ENCODE measurements around the gene SUMO1. TPM values are rescaled to one million over a fixed set of nuclear protein-coding genes. Genes with fewer than 3 reads are reported as not detected.
"Not testable (repeated sequence)": the region's sequence is repeated elsewhere in the genome, so short reads cannot be mapped to it uniquely, and the experiment has no call there.

SUMO1 gene
- 10 to 100 TPM; 60.4 to 71.6 (median 65.0) TPM for total RNA-seq
- polyA plus RNA-seq: 101 TPM
- long read RNA-seq, donor 1, transcript SUMO1-203 (5 exons, 1,536 nt): major isoform, 65 of 75 reads
- long read RNA-seq, donor 1, partial matches to known transcripts: 0 of 75 reads
- long read RNA-seq, donor 1, other reads (novel, unspliced or antisense): 3 of 75 reads
- long read RNA-seq, donor 2, transcript SUMO1-203 (5 exons, 1,536 nt): major isoform, 40 of 48 reads
- long read RNA-seq, donor 2, partial matches to known transcripts: 0 of 48 reads
- long read RNA-seq, donor 2, other reads (novel, unspliced or antisense): 4 of 48 reads
- long read RNA-seq, donor 3, transcript SUMO1-203 (5 exons, 1,536 nt): major isoform, 136 of 152 reads
- long read RNA-seq, donor 3, partial matches to known transcripts: 3 of 152 reads
- long read RNA-seq, donor 3, other reads (novel, unspliced or antisense): 7 of 152 reads
- long read RNA-seq, donor 4, transcript SUMO1-203 (5 exons, 1,536 nt): major isoform, 26 of 30 reads
- long read RNA-seq, donor 4, partial matches to known transcripts: 0 of 30 reads
- long read RNA-seq, donor 4, other reads (novel, unspliced or antisense): 0 of 30 reads

DNA sequence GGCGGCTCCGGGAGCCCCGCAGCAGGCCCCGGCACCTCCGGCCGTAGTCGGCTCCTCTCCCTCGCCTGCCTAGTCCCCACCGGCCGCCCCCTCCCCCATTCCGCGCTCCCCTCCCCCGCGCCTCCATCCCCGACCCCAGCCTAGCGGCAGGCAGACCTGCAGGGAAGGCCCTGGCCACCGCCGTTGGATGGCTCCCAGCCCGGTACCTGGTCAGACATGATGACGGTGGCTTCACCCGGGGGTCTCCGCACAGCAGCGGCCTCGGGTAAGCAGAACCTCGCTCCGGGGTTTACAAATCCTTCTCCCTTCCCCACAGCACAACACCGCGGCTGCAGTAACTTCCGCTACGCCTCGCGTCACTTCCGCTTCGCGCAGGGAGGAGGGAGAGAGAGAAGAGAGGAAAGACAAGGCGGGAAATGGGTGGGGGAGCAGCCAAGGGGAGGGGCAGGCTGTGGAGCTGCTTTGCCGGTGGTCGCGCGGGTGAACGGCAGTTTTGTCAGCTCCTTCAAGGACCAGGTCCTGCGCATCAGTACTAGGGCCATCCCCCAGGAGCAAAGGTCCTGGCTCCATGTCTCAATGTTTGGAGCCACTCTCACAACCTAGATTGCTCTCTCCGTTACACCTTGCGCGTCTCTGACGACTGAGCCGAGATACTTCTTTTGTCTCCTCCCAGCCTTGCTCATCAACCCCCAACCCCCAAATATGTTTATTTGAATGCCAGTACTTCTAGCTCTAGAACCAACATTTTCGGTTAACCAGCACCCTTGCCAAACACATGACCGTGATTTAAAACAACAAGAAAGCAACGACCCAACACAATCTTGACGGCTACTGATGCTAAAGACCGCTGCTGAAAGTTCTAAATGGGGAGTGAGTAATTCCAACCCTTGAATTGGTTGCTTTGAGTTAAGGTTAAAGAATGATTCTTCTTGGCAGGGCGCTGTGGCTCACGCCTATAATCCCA, at the start of gene SUMO1:
Gene SUMO1, minus strand, starts transcription at position 364 of the 964 bp plus-strand sequence. Its CDS starts 146 bp downstream, at position 218.
- ATAC-seq: peak; percentile 97
- H3K9me3 ChIP-seq (ENCODE audit: control insufficient read depth, low read length): no peaks in the 10 kb centered on the region
- WGBS: 3% methylated on average over 54 of the region's 54 CpGs
- H3K4me1 ChIP-seq (ENCODE audit: control insufficient read depth, insufficient read depth, low read length): peaks cover 6% of the 10 kb centered on the region
- intact Hi-C loops (cut with DNase I): no loop called here
- peak within 1 kb of the TSS; percentile 98 for H3K4me3 ChIP-seq (ENCODE audit: low read length)
- H3K27me3 ChIP-seq (ENCODE audit: control insufficient read depth, insufficient read depth): no peaks in the 10 kb centered on the region
- H3K27ac ChIP-seq (ENCODE audit: low read length): peak within 1 kb of the TSS; percentile 95
- DNase-seq: peak; percentile 89 to 96 (median 95)

DNA sequence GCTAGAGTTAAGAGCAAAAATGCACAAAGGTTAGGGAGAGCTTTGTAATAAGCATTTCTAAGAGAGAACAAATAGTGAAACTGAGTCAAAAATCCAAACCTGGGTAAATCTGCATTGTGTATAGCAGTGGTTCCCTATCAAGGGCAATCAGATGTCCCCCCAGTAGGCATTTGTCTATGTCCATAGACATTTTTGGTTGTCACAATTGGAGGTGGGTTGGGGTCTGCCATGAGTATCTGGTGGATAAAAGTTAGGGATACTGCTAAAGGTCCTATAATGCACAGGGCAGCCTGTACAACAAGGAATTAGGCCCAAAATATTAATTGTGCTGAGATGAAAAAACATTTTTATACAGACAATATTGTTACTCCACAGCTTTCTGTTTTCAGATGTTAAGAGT, 48.2 kb upstream of the SUMO1 start:
- intact Hi-C loops (cut with DNase I): no loop called here
- H3K27me3 ChIP-seq (ENCODE audit: control insufficient read depth, insufficient read depth): no peaks in the 10 kb centered on the region
- no peak for DNase-seq
- no peaks in the 10 kb centered on the region for H3K9me3 ChIP-seq (ENCODE audit: control insufficient read depth, low read length)
- no peak overlapping the region for H3K4me3 ChIP-seq (ENCODE audit: low read length)
- H3K4me1 ChIP-seq (ENCODE audit: control insufficient read depth, insufficient read depth, low read length): no peaks in the 10 kb centered on the region
- H3K27ac ChIP-seq (ENCODE audit: low read length): no peak overlapping the region
- no peak for ATAC-seq

DNA sequence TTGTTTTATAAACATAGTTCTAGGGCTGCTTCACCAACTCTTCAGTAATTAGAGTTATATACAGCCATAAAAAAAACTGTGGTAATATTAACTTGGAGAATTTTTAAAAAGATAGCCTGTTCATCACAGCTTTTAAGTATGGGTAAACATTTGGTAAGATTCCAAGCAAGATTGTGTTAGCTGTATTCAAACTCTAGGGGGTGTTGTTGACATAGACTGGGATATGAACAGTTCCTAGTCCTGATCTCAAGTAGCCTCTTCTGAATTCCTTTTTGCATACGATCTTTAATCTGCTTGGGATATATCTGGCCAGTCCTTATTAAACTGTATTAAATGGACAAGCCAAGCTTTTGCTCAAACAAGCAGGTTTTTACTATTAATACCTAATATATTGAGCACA, 40.5 kb upstream of the SUMO1 start:
- 9% methylated on average over 1 of the region's 1 CpG for WGBS
- ATAC-seq (peak; percentile 72 to 76), DNase-seq (no peak)
- Histone ChIP-seq H3K27me3 (ENCODE audit: control insufficient read depth, insufficient read depth) (no peaks in the 10 kb centered on the region), H3K9me3 (ENCODE audit: control insufficient read depth, low read length) (no peaks in the 10 kb centered on the region), H3K4me1 (ENCODE audit: control insufficient read depth, insufficient read depth, low read length) (peaks cover 2% of the 10 kb centered on the region), H3K27ac (ENCODE audit: low read length) (no peak overlapping the region), H3K4me3 (ENCODE audit: low read length) (no peak overlapping the region)
- intact Hi-C loops (cut with DNase I): loop anchor here in 1 of 4 donors (10.0 kb wide), 1 partner anchor 96 kb away; the partner anchor contains the start of gene BMPR2

DNA sequence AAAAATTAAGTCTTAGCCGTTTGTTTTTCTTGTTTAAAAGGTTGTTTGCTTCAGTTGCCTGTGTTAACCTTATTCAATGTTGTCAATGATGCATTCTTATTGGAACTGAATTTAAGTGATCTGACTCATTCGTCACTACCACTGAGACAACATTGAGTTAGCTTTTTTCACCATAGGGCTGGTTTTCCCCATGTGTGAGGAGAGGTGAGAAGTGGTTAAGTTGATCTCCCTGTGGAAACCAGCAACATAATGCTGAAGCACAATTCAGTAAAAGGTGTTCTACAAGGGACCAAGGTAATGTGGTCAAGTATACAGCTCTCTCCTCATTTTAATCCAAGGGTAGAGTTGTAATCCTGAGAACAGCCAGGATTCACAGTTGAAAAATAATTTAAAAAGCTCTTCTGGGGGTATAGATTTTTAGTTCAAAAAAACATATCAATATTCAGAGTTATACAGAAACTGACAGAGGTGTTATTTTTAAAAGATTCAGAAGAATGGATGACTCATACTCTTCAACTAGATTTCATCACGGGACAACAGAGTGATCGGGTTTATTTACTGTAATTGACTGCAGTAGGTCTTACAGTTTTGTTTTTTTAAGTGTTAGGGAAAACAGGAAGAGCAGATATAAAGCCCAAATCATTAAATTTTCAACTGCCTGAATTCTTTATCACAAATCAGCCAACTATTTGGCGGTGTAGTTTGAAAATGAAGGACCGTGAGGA, 39.8 kb upstream of the SUMO1 start:
- ATAC-seq: no peak
- H3K27ac ChIP-seq (ENCODE audit: low read length): no peak overlapping the region
- no peaks in the 10 kb centered on the region for H3K9me3 ChIP-seq (ENCODE audit: control insufficient read depth, low read length)
- no peak overlapping the region for H3K4me3 ChIP-seq (ENCODE audit: low read length)
- intact Hi-C loops (cut with DNase I): loop anchor here in 1 of 4 donors (10.0 kb wide), 1 partner anchor 97 kb away; the partner anchor contains the start of gene BMPR2
- WGBS: 70% methylated on average over 6 of the region's 6 CpGs
- no peak for DNase-seq
- H3K27me3 ChIP-seq (ENCODE audit: control insufficient read depth, insufficient read depth): no peaks in the 10 kb centered on the region
- peaks cover 2% of the 10 kb centered on the region for H3K4me1 ChIP-seq (ENCODE audit: control insufficient read depth, insufficient read depth, low read length)

DNA sequence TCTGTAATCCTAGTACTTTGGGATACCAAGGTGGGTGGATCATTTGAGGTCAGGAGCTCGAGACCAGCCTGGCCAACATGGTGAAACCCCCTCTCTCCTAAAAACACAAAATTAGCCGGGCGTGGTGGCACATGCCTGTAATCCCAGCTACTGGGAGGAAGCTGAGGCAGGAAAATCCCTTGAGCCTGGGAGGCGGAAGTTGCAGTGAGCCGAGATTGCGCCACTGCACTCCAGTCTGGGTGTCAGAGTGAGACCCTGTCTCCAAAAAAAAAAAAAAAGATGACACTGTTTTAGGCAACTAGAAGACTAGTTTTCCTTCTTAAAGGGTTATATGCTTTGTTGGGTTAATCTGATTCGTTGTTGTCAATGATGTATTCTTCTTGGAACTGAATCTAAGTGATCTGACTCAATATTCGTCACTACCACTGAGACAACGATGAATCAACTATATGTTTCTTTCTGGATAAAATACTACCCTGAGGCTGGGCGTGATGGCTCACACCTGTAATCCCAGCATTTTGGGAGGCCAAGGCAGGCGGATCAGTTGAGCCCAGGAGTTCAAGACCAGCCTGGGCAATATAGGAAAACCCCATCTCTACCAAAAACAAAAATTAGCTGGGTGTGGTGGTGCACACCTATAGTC, 37.8 kb upstream of the SUMO1 start:
- H3K27me3 ChIP-seq (ENCODE audit: control insufficient read depth, insufficient read depth); H3K27ac ChIP-seq (ENCODE audit: low read length); H3K4me3 ChIP-seq (ENCODE audit: low read length); H3K4me1 ChIP-seq (ENCODE audit: control insufficient read depth, insufficient read depth, low read length); H3K9me3 ChIP-seq (ENCODE audit: control insufficient read depth, low read length); ATAC-seq; DNase-seq: not testable (repeated sequence)
- WGBS: 88% methylated on average over 11 of the region's 11 CpGs
- intact Hi-C loops (cut with DNase I): loop anchor here in 1 of 4 donors (10.0 kb wide), 1 partner anchor 99 kb away; the partner anchor contains the start of gene BMPR2

DNA sequence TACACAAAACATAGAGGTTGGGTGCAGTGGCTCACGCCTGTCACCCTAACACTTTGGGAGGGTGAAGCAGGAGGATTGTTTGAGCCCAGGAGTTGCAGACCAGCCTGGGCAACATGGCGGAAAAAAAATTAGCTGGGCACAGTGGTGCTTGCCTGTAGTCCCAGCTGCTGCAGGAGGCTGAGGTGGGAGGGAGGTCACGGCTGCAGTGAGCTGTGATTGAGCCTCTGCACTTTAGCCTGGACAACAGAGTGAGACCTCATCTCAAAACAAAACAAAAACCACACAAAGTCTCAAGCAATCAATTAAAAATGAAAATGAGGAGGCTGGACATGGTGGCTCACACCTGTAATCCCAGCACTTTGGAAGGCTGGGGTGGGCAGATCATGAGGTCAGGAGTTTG, 32.1 kb upstream of the SUMO1 start:
- Histone ChIP-seq H3K27me3 (ENCODE audit: control insufficient read depth, insufficient read depth) (no peaks in the 10 kb centered on the region), H3K4me1 (ENCODE audit: control insufficient read depth, insufficient read depth, low read length) (peaks cover 5% of the 10 kb centered on the region), H3K27ac (ENCODE audit: low read length) (no peak overlapping the region), H3K9me3 (ENCODE audit: control insufficient read depth, low read length) (no peaks in the 10 kb centered on the region), H3K4me3 (ENCODE audit: low read length) (no peak overlapping the region)
- 86% methylated on average over 3 of the region's 3 CpGs for WGBS
- no peak for DNase-seq
- ATAC-seq: no peak
- intact Hi-C loops (cut with DNase I): loop anchor here in 1 of 4 donors (10.0 kb wide), 1 partner anchor 104 kb away; the partner anchor contains the start of gene BMPR2

DNA sequence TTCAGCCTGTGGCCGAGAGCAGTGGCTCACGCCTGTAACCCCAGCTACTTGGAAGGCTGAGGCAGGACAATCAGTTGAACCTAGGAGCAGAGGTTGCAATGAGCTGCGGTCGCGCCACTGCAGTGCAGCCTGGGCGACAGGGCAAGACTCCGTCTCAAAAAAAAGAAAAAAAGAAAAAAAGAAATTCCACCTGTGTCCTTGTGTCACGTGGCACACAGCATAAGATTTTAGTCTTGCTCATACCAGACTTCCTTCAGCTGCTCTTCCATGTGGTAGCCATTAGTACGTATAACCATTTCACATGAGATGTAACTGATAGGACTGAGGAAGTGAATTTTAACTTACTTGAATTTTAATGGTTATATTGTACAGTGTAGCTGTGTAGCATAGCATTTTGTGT, 31.2 kb upstream of the SUMO1 start:
- intact Hi-C loops (cut with DNase I): no loop called here
- no peaks in the 10 kb centered on the region for H3K9me3 ChIP-seq (ENCODE audit: control insufficient read depth, low read length)
- ATAC-seq: no peak
- no peak for DNase-seq
- H3K4me3 ChIP-seq (ENCODE audit: low read length): no peak overlapping the region
- 79% methylated on average over 9 of the region's 9 CpGs for WGBS
- no peaks in the 10 kb centered on the region for H3K27me3 ChIP-seq (ENCODE audit: control insufficient read depth, insufficient read depth)
- peaks cover 5% of the 10 kb centered on the region for H3K4me1 ChIP-seq (ENCODE audit: control insufficient read depth, insufficient read depth, low read length)
- H3K27ac ChIP-seq (ENCODE audit: low read length): no peak overlapping the region

DNA sequence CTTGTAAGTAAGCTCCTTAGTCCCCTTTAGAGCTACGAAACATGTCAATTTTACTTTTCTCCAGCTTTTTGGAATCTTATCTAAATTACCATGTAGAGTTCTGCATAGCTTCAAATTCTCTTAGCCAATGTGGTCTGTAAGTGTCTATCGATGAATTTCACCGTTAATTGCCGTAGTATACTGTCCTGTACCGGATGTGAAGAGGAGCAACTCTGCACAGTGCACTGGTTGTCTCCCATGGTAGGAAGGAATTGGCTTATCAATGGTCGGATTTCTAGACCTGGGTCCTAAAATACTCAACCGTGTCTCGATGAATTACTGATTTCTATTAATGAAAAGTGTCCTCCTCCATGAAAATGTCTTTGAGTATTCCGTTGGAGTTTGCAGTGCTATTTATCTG, 29.1 kb upstream of the SUMO1 start:
- Histone ChIP-seq H3K9me3 (ENCODE audit: control insufficient read depth, low read length) (no peaks in the 10 kb centered on the region), H3K27ac (ENCODE audit: low read length) (no peak overlapping the region), H3K4me1 (ENCODE audit: control insufficient read depth, insufficient read depth, low read length) (peaks cover 5% of the 10 kb centered on the region), H3K27me3 (ENCODE audit: control insufficient read depth, insufficient read depth) (no peaks in the 10 kb centered on the region), H3K4me3 (ENCODE audit: low read length) (peak overlapping the region; percentile 95)
- intact Hi-C loops (cut with DNase I): no loop called here
- 30% methylated on average over 9 of the region's 9 CpGs for WGBS
- no peak for ATAC-seq
- DNase-seq: no peak

DNA sequence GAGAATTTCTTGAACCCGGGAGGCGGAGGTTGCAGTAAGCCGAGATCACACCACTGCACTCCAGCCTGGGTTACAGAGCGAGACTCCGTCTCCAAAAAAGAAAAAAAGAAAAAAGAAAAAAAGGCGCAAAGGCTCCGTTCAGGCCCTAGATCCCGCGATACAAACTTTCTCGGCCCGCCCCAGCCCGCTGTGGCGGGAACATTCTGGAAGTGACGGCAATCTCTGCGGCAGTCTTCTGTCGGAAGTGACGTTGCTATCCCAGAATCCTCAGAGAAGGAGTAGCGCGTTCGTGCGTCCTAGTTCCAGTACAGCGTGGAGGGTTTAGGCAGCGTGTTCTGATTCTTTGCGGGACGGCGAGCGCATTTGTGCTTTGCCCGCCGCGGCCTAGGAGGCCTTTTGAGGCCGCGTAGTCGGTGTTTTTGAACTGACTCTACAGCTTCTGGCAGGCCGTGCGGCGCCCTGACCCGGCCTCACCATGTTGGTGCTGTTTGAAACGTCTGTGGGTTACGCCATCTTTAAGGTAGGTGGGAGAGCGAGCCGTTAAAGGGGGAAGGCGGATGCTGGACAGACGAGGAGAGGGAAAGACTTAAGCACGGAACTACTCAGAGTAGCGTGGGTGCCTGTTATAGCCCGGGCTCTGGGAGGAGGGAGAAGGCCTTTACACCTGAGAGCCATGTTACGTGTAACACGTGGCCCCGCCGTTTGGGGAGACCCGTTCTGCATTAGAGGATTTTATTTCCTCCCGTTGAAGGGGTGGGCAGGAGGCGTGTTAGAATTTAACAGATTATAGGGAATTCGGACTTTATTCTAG, 27.3 kb upstream of the SUMO1 start, which contains the start of gene NOP58:
Gene NOP58, plus strand, starts transcription at position 297 of the 811 bp plus-strand sequence. Its CDS starts 179 bp downstream, at position 476.
- peak within 1 kb of the TSS; percentile 86 for H3K27ac ChIP-seq (ENCODE audit: low read length)
- H3K9me3 ChIP-seq (ENCODE audit: control insufficient read depth, low read length): no peaks in the 10 kb centered on the region
- ATAC-seq (peak; percentile 99), DNase-seq (peak; percentile 89 to 94 (median 94))
- intact Hi-C loops (cut with DNase I): no loop called here
- no peaks in the 10 kb centered on the region for H3K27me3 ChIP-seq (ENCODE audit: control insufficient read depth, insufficient read depth)
- H3K4me1 ChIP-seq (ENCODE audit: control insufficient read depth, insufficient read depth, low read length): peaks cover 5% of the 10 kb centered on the region
- under 1% methylated on average over 54 of the region's 54 CpGs for WGBS
- H3K4me3 ChIP-seq (ENCODE audit: low read length): peak within 1 kb of the TSS; percentile 95

Data from right cardiac atrium (tissue), 5 donors.